H1 (cell line): ENCODE data around the gene SIPA1L3. TPM values are rescaled to one million over a fixed set of nuclear protein-coding genes. Genes with fewer than 3 reads are reported as not detected.

ENCODE experiments used
- CTCF ChIA-PET: fragments of 300-600 bp; sonication (Branson Sonifier 250); formaldehyde crosslinking; loops from one replicate; lab custom pipeline; 2021; ENCODE audit not compliant: partially characterized antibody; lab: Charles Lee
- POLR2A ChIA-PET: fragments of 300-600 bp; sonication (Branson Sonifier 250); formaldehyde crosslinking; loops from one replicate; lab custom pipeline; 2021; ENCODE audit warnings: inconsistent platforms; ENCODE audit not compliant: partially characterized antibody; lab: Charles Lee
- DNase-seq, 2 experiments: peaks; one replicate each; pipeline versions ENCODE4 v3.0.0 to v3.0.0-alpha.2; 2010 to 2022; ENCODE audit warnings: low spot score in 2 of 2, low read depth in 1 of 2, mixed read lengths in 1 of 2
- FAIRE-seq: peaks from 2 replicates; lab custom pipeline; 2011; peaks lifted over from hg19 to GRCh38; lab: Jason Lieb, UNC
- H2AFZ ChIP-seq: 2 replicates; pipeline ENCODE4 v1.8.1; 2012; ENCODE audit warnings: low read length, inconsistent platforms
- H2AK5ac ChIP-seq: 2 replicates; pipeline ENCODE4 v1.6.1; 2013; ENCODE audit warnings: low read depth, low read length
- H2BK120ac ChIP-seq: replicated peaks from 2 replicates; pipeline ENCODE3; 2013; ENCODE audit warnings: low read depth, low read length, inconsistent platforms
- H2BK12ac ChIP-seq: 2 replicates; pipeline ENCODE4 v1.6.1; 2013; ENCODE audit warnings: low read depth, low read length
- H2BK15ac ChIP-seq: 2 replicates; pipeline ENCODE4 v1.6.1; 2013; ENCODE audit warnings: low read length
- H2BK20ac ChIP-seq: 2 replicates; pipeline ENCODE4 v1.6.1; 2013; ENCODE audit warnings: low read length
- H2BK5ac ChIP-seq: 2 replicates; pipeline ENCODE4 v1.6.1; 2013; ENCODE audit warnings: low read depth, low read length
- H3K14ac ChIP-seq: 2 replicates; pipeline ENCODE4 v1.6.1; 2013; ENCODE audit warnings: inconsistent platforms; ENCODE audit not compliant: insufficient read length
- H3K18ac ChIP-seq: 2 replicates; pipeline ENCODE4 v1.6.1; 2013; ENCODE audit warnings: low read length; ENCODE audit errors: extremely low read depth
- H3K23ac ChIP-seq: 2 replicates; pipeline ENCODE4 v1.6.1; 2013; ENCODE audit warnings: inconsistent platforms; ENCODE audit not compliant: insufficient read length
- H3K23me2 ChIP-seq: 2 replicates; pipeline ENCODE4 v1.6.1; 2013; ENCODE audit warnings: low read depth, low read length
- H3K27ac ChIP-seq: 2 replicates; pipeline ENCODE4 v1.6.1; 2011; ENCODE audit warnings: low read depth, low read length, inconsistent platforms
- H3K27me3 ChIP-seq, 4 experiments: replicated peaks in 1 of 4; 1 replicate in 1 of 4; 2 replicates in 3 of 4; pipeline versions ENCODE4 v1.6.1 to v1.8.1; 2011 to 2013; ENCODE audit warnings: low read length in 3 of 4, mild to moderate bottlenecking in 3 of 4, inconsistent platforms in 2 of 4, mixed read lengths in 2 of 4, moderate library complexity in 1 of 4; ENCODE audit not compliant: control insufficient read depth in 3 of 4, insufficient read depth in 3 of 4; ENCODE audit errors: extremely low read depth in 1 of 4
- H3K36me3 ChIP-seq, 4 experiments: 2 replicates each; pipeline versions ENCODE4 v1.6.1 to v1.8.1; 2011 to 2013; ENCODE audit warnings: mild to moderate bottlenecking in 4 of 4, low read length in 3 of 4, moderate library complexity in 2 of 4, control low read depth in 1 of 4, inconsistent platforms in 1 of 4; ENCODE audit not compliant: insufficient read depth in 4 of 4, control insufficient read depth in 2 of 4
- H3K4ac ChIP-seq: replicated peaks from 2 replicates; pipeline ENCODE3; 2013; ENCODE audit warnings: low read length, low read depth, mixed read lengths, inconsistent platforms; ENCODE audit not compliant: insufficient read length
- H3K4me1 ChIP-seq, 4 experiments: replicated peaks in 1 of 4; 1 replicate in 1 of 4; 2 replicates in 3 of 4; pipeline versions ENCODE4 v1.6.1 to v1.8.1; 2011 to 2013; ENCODE audit warnings: low read length in 3 of 4, inconsistent platforms in 2 of 4, mixed read lengths in 1 of 4; ENCODE audit not compliant: insufficient read depth in 4 of 4, control insufficient read depth in 3 of 4
- H3K4me2 ChIP-seq, 2 experiments: 2 replicates each; pipeline versions ENCODE4 v1.6.1 to v1.8.1; 2011 to 2013; ENCODE audit warnings: low read depth in 2 of 2, low read length in 2 of 2, control low read depth in 1 of 2, inconsistent platforms in 1 of 2, mild to moderate bottlenecking in 1 of 2; ENCODE audit not compliant: insufficient read depth in 1 of 2
- H3K4me3 ChIP-seq, 4 experiments: fragments of 200-600, 300-600 bp in 1 of 4; sonication (generic), shearing (Covaris generic), sonication (Bioruptor Twin) in 1 of 4; 2 replicates each; pipeline versions ENCODE4 v1.5.1 to v1.8.1; 2011 to 2016; ENCODE audit warnings: low read length in 4 of 4, low read depth in 3 of 4, control low read depth in 2 of 4, inconsistent platforms in 2 of 4, mild to moderate bottlenecking in 2 of 4, mixed read lengths in 1 of 4, moderate library complexity in 1 of 4; ENCODE audit not compliant: insufficient read depth in 2 of 4; ENCODE audit errors: extremely low read depth in 1 of 4
- H3K56ac ChIP-seq: replicated peaks from 2 replicates; pipeline ENCODE3; 2013; ENCODE audit warnings: low read depth, mild to moderate bottlenecking, mixed read lengths, low read length, inconsistent platforms; ENCODE audit not compliant: insufficient read length
- H3K79me1 ChIP-seq: 2 replicates; pipeline ENCODE4 v1.6.1; 2013; ENCODE audit warnings: low read depth, low read length, control low read depth
- H3K79me2 ChIP-seq, 2 experiments: 2 replicates each; pipeline versions ENCODE4 v1.6.1 to v1.8.1; 2012 to 2013; ENCODE audit warnings: low read length in 2 of 2, mild to moderate bottlenecking in 2 of 2, inconsistent platforms in 1 of 2; ENCODE audit not compliant: insufficient read depth in 2 of 2, control insufficient read depth in 1 of 2
- H3K9ac ChIP-seq, 4 experiments: replicated peaks in 1 of 4; 1 replicate in 1 of 4; 2 replicates in 3 of 4; pipeline versions ENCODE4 v1.6.1 to v1.8.1; 2011 to 2013; ENCODE audit warnings: low read depth in 3 of 4, low read length in 3 of 4, control low read depth in 2 of 4, mild to moderate bottlenecking in 2 of 4, moderate library complexity in 2 of 4, inconsistent platforms in 1 of 4; ENCODE audit errors: extremely low read depth in 1 of 4
- H3K9me3 ChIP-seq, 2 experiments: 2 replicates each; pipeline versions ENCODE4 v1.6.1 to v1.8.1; 2012 to 2013; ENCODE audit warnings: mild to moderate bottlenecking in 2 of 2, moderate library complexity in 2 of 2, control low read depth in 1 of 2, inconsistent platforms in 1 of 2, low read depth in 1 of 2, low read length in 1 of 2, mixed read lengths in 1 of 2; ENCODE audit not compliant: insufficient read depth in 2 of 2
- H4K20me1 ChIP-seq, 2 experiments: replicated peaks in 1 of 2; 2 replicates each; pipeline versions ENCODE3 to v1.8.1; 2011 to 2013; ENCODE audit warnings: inconsistent platforms in 2 of 2, low read length in 2 of 2, mild to moderate bottlenecking in 1 of 2; ENCODE audit not compliant: insufficient read depth in 2 of 2, control insufficient read depth in 1 of 2
- H4K5ac ChIP-seq: 2 replicates; pipeline ENCODE4 v1.6.1; 2013; ENCODE audit warnings: low read length, low read depth, mixed read lengths, inconsistent platforms; ENCODE audit not compliant: insufficient read length
- H4K8ac ChIP-seq: 2 replicates; pipeline ENCODE4 v1.8.0; 2013; ENCODE audit warnings: mild to moderate bottlenecking, moderate library complexity, low read length, inconsistent platforms; ENCODE audit not compliant: insufficient read depth; ENCODE audit errors: extremely low read depth
- H4K91ac ChIP-seq: replicated peaks from 2 replicates; pipeline ENCODE3; 2013; ENCODE audit warnings: low read length, mixed read lengths, inconsistent platforms; ENCODE audit not compliant: insufficient read length
- CBX8 ChIP-seq: fragments of 300-800, 300-1000 bp; sonication (generic); IDR thresholded peaks from 2 replicates; pipeline ENCODE4 v1.7.1; 2016; ENCODE audit warnings: low read depth, low read length, borderline replicate concordance
- SIX5 ChIP-seq: IDR thresholded peaks from 2 replicates; pipeline ENCODE4 v1.6.1; 2011; ENCODE audit warnings: mild to moderate bottlenecking, low read depth, low read length
- TAF7 ChIP-seq: optimal IDR thresholded peaks from 2 replicates; pipeline ENCODE3; 2011; ENCODE audit warnings: low read depth, mild to moderate bottlenecking, inconsistent platforms, low read length, moderate library complexity, borderline replicate concordance
- WGBS, 2 experiments: shearing (Covaris generic) in 1 of 2; methylation state at CpG; one replicate each; pipeline versions ENCODE4 v1.1.6 to v1.1.7; 2013 to 2015; ENCODE audit warnings: low lambda C conversion rate in 2 of 2, mixed read lengths in 2 of 2, inconsistent platforms in 1 of 2, low coverage in 1 of 2, missing lambda C conversion rate in 1 of 2; ENCODE audit not compliant: insufficient replicate concordance in 2 of 2, insufficient coverage in 1 of 2, insufficient read length in 1 of 2; ENCODE audit errors: extremely low coverage in 1 of 2, missing lambda C conversion rate in 1 of 2; 5-methylcytosine and 5-hydroxymethylcytosine counted together
- polyA plus RNA-seq, 7 experiments: library from polyadenylated mRNA; depleted of rRNA in 3 of 7; stranded (reverse) in 5 of 7; unstranded in 2 of 7; fragments of >200 nt in 5 of 7; fragments of 200-250 nt in 2 of 7; gene quantifications; 1 replicate in 5 of 7; 2 replicates in 1 of 7; 4 replicates in 1 of 7; pipeline versions ENCODE4 v1.2.1 to v1.2.3, GENCODE V29; 2011 to 2013; ENCODE audit warnings: missing spikeins in 2 of 7, mixed read lengths in 2 of 7
- total RNA-seq: library from RNA; stranded (reverse); fragmentation: NEBNext Ultra II Directional; extraction: Animal tissue kit (Norgen Biotek cat#: 25700); gene quantifications from 2 replicates; pipeline ENCODE4 v1.2.1, GENCODE V29; 2021

The SIPA1L3 gene
- total and polyA plus RNA-seq, 2 of the 8 experiments (the other 6 are each of a cell fraction or from before 2014, with no cell fraction given), result 15.0 to 54.9 TPM

- H2BK120ac ChIP-seq, result no peak overlapping the region
- H3K36me3 ChIP-seq, result no peaks in the 10 kb centered on the region
- H3K14ac ChIP-seq, result no peak overlapping the region
- no peak overlapping the region for H3K23ac ChIP-seq
- H3K9ac ChIP-seq, result no peak overlapping the region
- DNase-seq, result no peak
- peaks cover 0 to 3% (median under 1%) of the 10 kb centered on the region in 4 experiments; a peak in 2 of 7 replicates for H3K27me3 ChIP-seq
- H4K5ac ChIP-seq, result no peak overlapping the region
- no peak overlapping the region for H4K8ac ChIP-seq
- no peak overlapping the region for H3K27ac ChIP-seq
- ChIA-PET CTCF (interaction anchor here (1.0 kb wide), 2 partner anchors 32 to 208 kb away, joined by 3 read pairs; no protein-coding TSS in a partner anchor), POLR2A (no interaction called here)
- no peak overlapping the region for H3K56ac ChIP-seq
- H2BK12ac ChIP-seq, result no peak overlapping the region
- H3K23me2 ChIP-seq, result no peaks in the 10 kb centered on the region
- no peak overlapping the region for H2BK20ac ChIP-seq
- no peak overlapping the region for H3K4me3 ChIP-seq
- no peak overlapping the region for H2BK15ac ChIP-seq
- no peaks in the 10 kb centered on the region for H3K79me2 ChIP-seq
- H3K18ac ChIP-seq, result no peak overlapping the region
- no peaks in the 10 kb centered on the region for H3K79me1 ChIP-seq
- no peaks in the 10 kb centered on the region for H3K4me1 ChIP-seq
- TF ChIP-seq TAF7 (no peak), SIX5 (no peak), CBX8 (no peak)
- H2AK5ac ChIP-seq, result no peak overlapping the region
- no peak for FAIRE-seq
- no peak overlapping the region for H4K91ac ChIP-seq
- no peak overlapping the region for H3K4me2 ChIP-seq
- H2BK5ac ChIP-seq, result no peak overlapping the region
- no peak overlapping the region for H3K4ac ChIP-seq
- no peaks in the 10 kb centered on the region for H4K20me1 ChIP-seq
- WGBS, 2 experiments, result 73% methylated on average over 1 of the region's 1 CpG; no CpG with 5 or more reads in 1 of the 2 experiments
- no peak overlapping the region for H2AFZ ChIP-seq
- H3K9me3 ChIP-seq, result peaks cover 3 to 4% of the 10 kb centered on the region in 2 experiments; a peak in 1 of 4 replicates
Observed at GRCh38 chr19:37886571-37886970, 20.4 kb upstream of the SIPA1L3 start.
